ENCODE results near the gene KCNIP4.
"Not testable (repeated sequence)": the region's sequence is repeated elsewhere in the genome, so short reads cannot be mapped to it uniquely, and the experiment has no call there.

Gene KCNIP4

DNA sequence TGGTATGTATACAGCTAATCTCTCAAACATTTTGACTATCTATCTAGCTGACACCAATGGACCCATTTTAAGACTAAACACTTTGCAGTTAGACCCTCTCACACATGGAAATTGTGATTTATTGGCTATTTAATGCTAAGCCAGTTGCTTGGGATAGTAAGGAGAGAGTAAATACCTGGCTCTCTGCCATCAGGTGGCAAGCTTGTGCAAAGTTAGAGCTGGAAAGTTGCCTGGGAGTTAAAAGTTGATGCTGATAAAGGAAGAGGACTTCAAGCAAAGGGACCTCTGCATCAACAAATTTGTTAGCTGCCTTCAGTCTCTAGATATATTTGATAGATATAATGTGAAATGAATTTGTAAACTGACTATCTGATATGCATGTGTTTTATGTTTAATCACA is 1187.2 kb downstream of the KCNIP4 start:
- no peak overlapping the region for H3K27ac ChIP-seq
- TF ChIP-seq, protein P1, sequence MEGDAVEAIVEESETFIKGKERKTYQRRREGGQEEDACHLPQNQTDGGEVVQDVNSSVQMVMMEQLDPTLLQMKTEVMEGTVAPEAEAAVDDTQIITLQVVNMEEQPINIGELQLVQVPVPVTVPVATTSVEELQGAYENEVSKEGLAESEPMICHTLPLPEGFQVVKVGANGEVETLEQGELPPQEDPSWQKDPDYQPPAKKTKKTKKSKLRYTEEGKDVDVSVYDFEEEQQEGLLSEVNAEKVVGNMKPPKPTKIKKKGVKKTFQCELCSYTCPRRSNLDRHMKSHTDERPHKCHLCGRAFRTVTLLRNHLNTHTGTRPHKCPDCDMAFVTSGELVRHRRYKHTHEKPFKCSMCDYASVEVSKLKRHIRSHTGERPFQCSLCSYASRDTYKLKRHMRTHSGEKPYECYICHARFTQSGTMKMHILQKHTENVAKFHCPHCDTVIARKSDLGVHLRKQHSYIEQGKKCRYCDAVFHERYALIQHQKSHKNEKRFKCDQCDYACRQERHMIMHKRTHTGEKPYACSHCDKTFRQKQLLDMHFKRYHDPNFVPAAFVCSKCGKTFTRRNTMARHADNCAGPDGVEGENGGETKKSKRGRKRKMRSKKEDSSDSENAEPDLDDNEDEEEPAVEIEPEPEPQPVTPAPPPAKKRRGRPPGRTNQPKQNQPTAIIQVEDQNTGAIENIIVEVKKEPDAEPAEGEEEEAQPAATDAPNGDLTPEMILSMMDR (IDR thresholded peaks at IDR 0.05) = no peak
- H3K4me3 ChIP-seq = no peak overlapping the region
- no peak for DNase-seq (ENCODE audit: low spot score)

DNA sequence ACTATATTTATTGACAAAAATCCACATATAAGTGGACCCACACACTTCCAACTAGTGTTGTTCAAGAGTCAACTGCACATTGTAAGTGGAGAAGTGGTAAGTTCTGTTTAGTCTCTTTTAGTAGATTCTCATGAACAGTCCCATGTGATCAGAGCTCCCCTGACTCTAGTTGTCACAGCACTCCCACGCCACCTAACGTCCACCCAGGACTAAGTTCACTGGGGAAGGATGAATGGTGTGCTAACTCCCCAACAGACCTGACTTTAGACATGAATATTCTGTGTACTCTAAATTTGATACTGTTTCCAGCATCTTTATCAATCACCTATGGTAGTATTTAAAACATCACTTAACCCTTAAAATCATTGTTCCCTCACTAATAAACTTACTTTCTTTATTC is 1188.5 kb downstream of the KCNIP4 start:
- TF ChIP-seq, protein P1 (IDR thresholded peaks at IDR 0.05) = no peak
- H3K27ac ChIP-seq = no peak overlapping the region
- H3K4me3 ChIP-seq = no peak overlapping the region
- DNase-seq (ENCODE audit: low spot score) = no peak

DNA sequence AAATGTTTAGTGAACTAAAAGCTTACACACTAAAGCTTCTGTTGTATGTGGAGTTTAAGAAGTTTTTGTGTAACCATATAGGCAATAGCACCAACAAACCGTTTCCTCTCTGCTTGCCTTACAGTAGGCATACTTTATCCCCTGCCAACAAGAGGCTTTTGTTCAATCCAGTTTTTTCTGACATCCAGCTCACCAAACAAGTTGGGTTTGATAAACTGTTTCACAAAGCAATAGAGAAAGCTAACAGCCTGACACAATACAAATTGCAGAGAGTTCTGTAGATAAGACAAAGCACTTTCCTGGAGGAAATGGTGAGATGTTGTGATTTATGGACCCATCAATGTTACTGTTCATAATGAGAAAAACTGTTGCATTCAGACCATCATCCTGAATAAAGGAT is 1194.5 kb downstream of the KCNIP4 start:
- Histone ChIP-seq H3K4me3 (no peak overlapping the region), H3K27ac (no peak overlapping the region)
- TF ChIP-seq, protein P1 (IDR thresholded peaks at IDR 0.05) = no peak
- DNase-seq (ENCODE audit: low spot score) = no peak

DNA sequence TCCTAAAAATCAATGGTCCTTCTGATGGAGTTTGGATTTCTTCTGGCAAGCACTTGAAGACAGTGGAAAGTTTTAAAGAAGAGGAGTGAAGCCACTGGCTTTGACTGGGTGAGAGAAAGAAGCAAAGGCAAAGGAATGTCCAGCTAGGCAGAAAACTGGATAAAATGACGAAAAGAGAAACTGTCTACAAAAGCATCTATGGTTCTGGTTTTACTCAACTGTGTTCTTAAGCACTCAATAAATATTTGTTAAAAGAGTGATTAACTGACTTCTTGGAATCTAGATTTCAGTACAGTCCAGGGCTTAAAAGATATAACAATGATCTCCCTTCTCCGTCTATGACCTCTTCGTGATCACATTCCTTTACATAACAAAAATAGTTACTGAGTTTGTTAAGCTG is 1195.9 kb downstream of the KCNIP4 start:
- Histone ChIP-seq H3K4me3 (no peak overlapping the region), H3K27ac (no peak overlapping the region)
- DNase-seq (ENCODE audit: low spot score) = no peak
- TF ChIP-seq, protein P1 (IDR thresholded peaks at IDR 0.05) = no peak

DNA sequence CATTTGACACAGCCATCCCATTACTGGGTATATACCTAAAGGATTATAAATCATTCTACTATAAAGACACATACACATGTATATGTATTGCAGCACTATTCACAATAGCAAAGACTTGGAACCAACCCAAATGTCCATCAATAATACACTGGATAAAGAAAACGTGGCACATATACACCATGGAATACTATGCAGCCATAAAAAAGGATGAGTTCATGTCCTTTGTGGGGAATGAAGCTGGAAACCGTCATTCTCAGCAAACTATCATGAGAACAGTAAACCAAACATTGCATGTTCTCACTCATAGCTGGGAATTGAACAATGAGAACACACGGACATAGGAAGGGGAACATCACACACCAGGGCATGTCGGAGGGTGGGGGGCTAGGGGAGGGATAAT is 1202.6 kb downstream of the KCNIP4 start:
- not testable (repeated sequence) for H3K27ac ChIP-seq; H3K4me3 ChIP-seq; DNase-seq (ENCODE audit: low spot score)

DNA sequence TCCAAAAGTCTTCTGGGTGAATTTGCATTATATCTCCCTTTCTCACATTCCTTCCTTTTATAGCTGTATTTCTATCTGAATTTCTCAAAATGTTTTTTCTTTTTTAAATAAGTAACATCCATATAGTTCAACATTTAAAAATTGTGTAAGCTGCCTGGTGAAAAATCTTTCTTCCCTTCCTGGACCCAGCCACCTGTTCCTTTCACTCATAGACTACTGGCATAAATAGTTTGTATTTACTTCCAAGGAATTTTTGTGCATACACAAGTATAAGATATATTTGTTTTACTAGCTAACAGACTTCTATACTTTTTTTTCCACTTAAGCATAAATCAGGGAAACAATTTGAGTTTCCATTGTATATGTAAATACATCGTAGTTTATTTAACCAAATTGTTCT is 1212.6 kb downstream of the KCNIP4 start:
- Histone ChIP-seq H3K4me3 (no peak overlapping the region), H3K27ac (no peak overlapping the region)
- no peak for DNase-seq (ENCODE audit: low spot score)
- TF ChIP-seq, protein P1 (IDR thresholded peaks at IDR 0.05) = no peak

DNA sequence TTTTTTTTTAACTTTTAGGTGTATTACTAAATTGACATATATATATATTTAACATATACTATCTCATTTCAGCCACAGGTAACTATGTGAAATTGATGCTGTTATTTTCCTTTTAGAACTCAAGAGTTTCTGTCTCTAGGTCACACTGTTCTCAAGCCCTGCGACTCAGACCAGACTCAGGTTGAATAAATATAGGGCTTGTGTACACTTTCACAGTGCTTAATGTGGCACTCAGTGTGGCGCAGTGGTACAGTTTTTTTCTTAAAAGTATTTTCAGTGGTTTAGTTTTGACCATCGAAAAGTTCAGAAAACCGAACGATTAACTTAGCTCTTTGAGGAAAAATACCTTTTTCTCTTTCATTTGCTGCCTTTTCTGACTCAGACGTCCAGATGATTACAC is 1223.7 kb downstream of the KCNIP4 start:
- H3K27ac ChIP-seq = no peak overlapping the region
- TF ChIP-seq, protein P1 (IDR thresholded peaks at IDR 0.05) = no peak
- no peak for DNase-seq (ENCODE audit: low spot score)
- H3K4me3 ChIP-seq = no peak overlapping the region

DNA sequence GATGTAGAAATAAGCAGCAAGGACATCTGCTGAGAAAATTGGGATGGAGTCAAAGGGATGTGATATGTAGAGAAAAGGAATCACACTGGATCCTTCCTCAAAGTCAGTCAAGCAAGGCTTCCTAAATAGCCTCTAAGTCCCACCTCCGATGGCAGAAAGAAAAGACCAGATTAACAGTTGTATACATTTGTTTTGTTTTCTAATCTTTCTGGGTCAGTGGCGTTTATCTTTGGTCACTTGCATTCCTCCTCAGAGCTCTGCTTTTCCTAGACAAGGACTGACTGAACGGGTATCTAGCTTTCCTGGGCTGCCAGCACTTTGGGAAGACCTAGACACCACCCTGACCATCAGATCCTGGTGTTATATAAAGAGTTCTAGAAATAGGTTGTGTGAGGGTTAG is 1225.1 kb downstream of the KCNIP4 start:
- no peak overlapping the region for H3K27ac ChIP-seq
- no peak overlapping the region for H3K4me3 ChIP-seq
- DNase-seq (ENCODE audit: low spot score) = no peak
- TF ChIP-seq, protein P1 (IDR thresholded peaks at IDR 0.05) = no peak

Data from coronary artery (tissue), 2 donors.